ENCODE data around the gene RAD51B. TPM values are rescaled to one million over a fixed set of nuclear protein-coding genes. Genes with fewer than 3 reads are reported as not detected.

Gene RAD51B
- total RNA-seq, 1 donor from 2014 or later, result 16.7 TPM

DNA sequence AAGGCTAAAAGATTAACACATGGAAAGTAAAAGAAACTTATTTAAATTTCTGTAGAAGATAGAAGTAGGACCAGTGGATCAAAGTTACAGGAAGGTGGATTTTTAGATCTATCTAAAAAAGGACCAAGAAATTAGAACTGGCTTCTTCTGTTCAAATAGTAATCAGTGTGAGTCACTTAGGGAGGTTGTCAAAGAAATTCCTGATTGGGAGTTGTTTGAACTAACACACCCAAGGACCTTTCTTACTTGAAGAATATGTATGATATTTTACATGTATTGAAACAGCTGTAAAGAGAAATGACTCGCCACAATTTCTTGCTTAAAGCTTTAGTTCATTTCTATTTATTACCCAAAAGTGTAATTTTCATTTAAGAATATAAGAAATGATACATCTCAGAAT, 256.9 kb downstream of the RAD51B start:
- H3K27ac Mint-ChIP-seq (ENCODE audit: unreplicated experiment), result no peak overlapping the region
- H3K4me1 Mint-ChIP-seq, result peaks cover 34% of the 10 kb centered on the region
- peaks cover 22% of the 10 kb centered on the region for H3K9me3 Mint-ChIP-seq
- no peak overlapping the region for H3K4me3 Mint-ChIP-seq
- no peak for DNase-seq (ENCODE audit: low read depth, low spot score)
- H3K36me3 Mint-ChIP-seq (ENCODE audit: low read depth), result peaks cover 24% of the 10 kb centered on the region
- no peaks in the 10 kb centered on the region for H3K27me3 Mint-ChIP-seq (ENCODE audit: low read depth)
- TF ChIP-seq CTCF (conservative IDR thresholded peaks at IDR 0.05), result no peak

DNA sequence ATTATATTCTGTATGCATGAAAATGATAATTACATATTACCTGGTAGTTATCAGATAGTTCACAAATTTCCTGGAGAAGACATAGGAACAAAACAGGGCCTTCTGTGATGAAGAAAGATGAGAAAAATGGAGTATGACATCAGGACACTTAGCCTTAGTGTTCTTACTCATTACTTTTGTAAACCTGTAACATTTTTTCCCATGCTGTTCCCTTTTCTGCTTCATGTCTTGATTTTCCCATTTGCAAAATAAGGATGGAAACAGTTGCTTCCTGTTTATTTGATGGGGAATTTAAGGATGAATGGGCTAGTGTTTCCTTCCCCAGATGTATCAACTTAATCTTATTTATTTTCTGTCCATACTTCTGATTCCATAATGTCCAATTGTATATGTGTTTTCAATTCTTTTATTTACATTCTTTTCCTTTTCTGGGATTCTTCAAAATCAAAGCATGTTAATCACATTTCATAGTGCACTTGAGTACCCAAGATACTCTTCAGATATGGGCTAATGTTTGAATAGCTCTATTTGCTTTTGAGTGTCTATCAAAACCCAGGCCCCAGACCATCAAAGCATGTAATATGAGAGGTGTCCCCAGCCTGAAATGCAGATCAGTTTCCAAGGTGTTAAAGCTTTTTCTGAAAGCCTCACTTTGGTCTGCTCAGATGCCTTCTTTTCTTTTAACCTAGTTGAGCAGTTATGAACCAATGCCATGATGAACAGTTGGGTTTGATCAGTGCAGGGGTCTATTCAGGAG, 260.5 kb downstream of the RAD51B start:
- TF ChIP-seq CTCF (conservative IDR thresholded peaks at IDR 0.05), result no peak
- Mint-ChIP-seq H3K27ac (ENCODE audit: unreplicated experiment) (no peak overlapping the region), H3K27me3 (ENCODE audit: low read depth) (no peaks in the 10 kb centered on the region), H3K4me3 (no peak overlapping the region), H3K36me3 (ENCODE audit: low read depth) (no peaks in the 10 kb centered on the region), H3K4me1 (peaks cover 33% of the 10 kb centered on the region), H3K9me3 (no peaks in the 10 kb centered on the region)
- DNase-seq (ENCODE audit: low read depth, low spot score), result no peak

- DNase-seq (ENCODE audit: low read depth, low spot score), result no peak
- H3K4me3 Mint-ChIP-seq, result no peak overlapping the region
- TF ChIP-seq CTCF (conservative IDR thresholded peaks at IDR 0.05), result no peak
- no peaks in the 10 kb centered on the region for H3K9me3 Mint-ChIP-seq
- no peaks in the 10 kb centered on the region for H3K27me3 Mint-ChIP-seq (ENCODE audit: low read depth)
- peaks cover 37% of the 10 kb centered on the region for H3K4me1 Mint-ChIP-seq
- H3K27ac Mint-ChIP-seq (ENCODE audit: unreplicated experiment), result no peak overlapping the region
- H3K36me3 Mint-ChIP-seq (ENCODE audit: low read depth), result no peaks in the 10 kb centered on the region
Measured at GRCh38 chr14:68081489-68081888, 261.9 kb downstream of the RAD51B start.

DNA sequence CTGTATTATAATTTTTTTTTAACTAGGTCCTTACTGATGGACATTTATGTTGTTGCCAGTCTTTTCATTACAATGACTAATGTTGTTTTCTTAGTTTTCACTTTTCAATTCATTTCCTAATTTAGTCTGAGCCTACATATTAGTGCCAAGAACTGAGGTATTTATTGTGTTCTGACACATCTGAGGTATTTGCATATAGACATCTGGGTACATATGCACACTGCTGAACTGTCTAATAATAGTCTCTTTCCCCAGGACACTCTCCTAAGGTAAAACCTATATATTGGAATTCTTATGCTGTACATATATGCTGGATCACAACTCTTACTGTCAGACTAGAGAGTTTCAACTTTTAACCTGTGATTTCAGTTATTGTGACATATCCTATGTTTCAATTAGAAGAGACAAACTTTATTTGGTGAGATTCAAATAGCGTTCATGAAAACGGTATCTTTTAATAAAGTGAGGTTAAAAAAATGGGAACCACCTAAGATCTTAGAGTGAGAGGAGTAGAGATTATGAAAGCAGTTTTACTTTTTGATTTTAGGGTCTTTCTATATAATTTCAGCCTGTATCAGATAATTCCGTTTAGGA, 263.2 kb downstream of the RAD51B start:
- Mint-ChIP-seq H3K9me3 (no peaks in the 10 kb centered on the region), H3K27me3 (ENCODE audit: low read depth) (no peaks in the 10 kb centered on the region), H3K36me3 (ENCODE audit: low read depth) (no peaks in the 10 kb centered on the region), H3K27ac (ENCODE audit: unreplicated experiment) (no peak overlapping the region), H3K4me3 (no peak overlapping the region), H3K4me1 (peaks cover 37% of the 10 kb centered on the region)
- DNase-seq (ENCODE audit: low read depth, low spot score), result no peak
- no peak for TF ChIP-seq CTCF (conservative IDR thresholded peaks at IDR 0.05)

- H3K9me3 Mint-ChIP-seq, result no peaks in the 10 kb centered on the region
- no peak overlapping the region for H3K4me3 Mint-ChIP-seq
- TF ChIP-seq CTCF (conservative IDR thresholded peaks at IDR 0.05), result peak; percentile 34
- H3K36me3 Mint-ChIP-seq (ENCODE audit: low read depth), result no peaks in the 10 kb centered on the region
- no peak for DNase-seq (ENCODE audit: low read depth, low spot score)
- no peaks in the 10 kb centered on the region for H3K27me3 Mint-ChIP-seq (ENCODE audit: low read depth)
- H3K27ac Mint-ChIP-seq (ENCODE audit: unreplicated experiment), result no peak overlapping the region
- peaks cover 50% of the 10 kb centered on the region for H3K4me1 Mint-ChIP-seq
Measured at GRCh38 chr14:68084256-68084655, 264.7 kb downstream of the RAD51B start.
